Pancreas (tissue), 10 donors: Measurements from ENCODE around the gene PTPRD. TPM values are rescaled to one million over a fixed set of nuclear protein-coding genes. Genes with fewer than 3 reads are reported as not detected.

ENCODE experiments used
- ATAC-seq, 4 donors: fragments of 200-7000 bp; cut with Tn5 transposase; one replicate each; pipeline versions ENCODE4 v1.8.0 to v1.9.1; 2020; ENCODE audit warnings: mild to moderate bottlenecking in 4 of 4, moderate library complexity in 4 of 4
- DNase-seq, 6 donors: peaks; one replicate each; pipeline ENCODE4 v3.0.0-alpha.2; 2020
- FAIRE-seq: peaks from 2 replicates; lab custom pipeline; 2012; peaks lifted over from hg19 to GRCh38; lab: Jason Lieb, UNC
- H3K27ac ChIP-seq, 4 donors: fragments of 200-600 bp; sonication (generic); 1 replicate in 3 of 4; 2 replicates in 1 of 4; pipeline versions ENCODE4 v1.5.0 to v1.8.0; 2020
- H3K27me3 ChIP-seq, 4 donors: fragments of 200-600 bp; one replicate each; pipeline ENCODE4 v1.8.0; 2021
- H3K36me3 ChIP-seq, 3 donors: fragments of 200-600 bp; sonication (generic) in 1 of 3; one replicate each; pipeline versions ENCODE4 v1.5.0 to v1.8.0; 2020 to 2021
- H3K4me1 ChIP-seq, 3 donors: fragments of 200-600 bp; one replicate each; pipeline ENCODE4 v1.8.0; 2021
- H3K4me3 ChIP-seq, 4 donors: fragments of 200-600 bp; sonication (generic) in 2 of 4; one replicate each; pipeline versions ENCODE4 v1.5.0 to v1.8.0; 2020 to 2021
- H3K9me3 ChIP-seq, 4 donors: fragments of 200-600 bp; one replicate each; pipeline ENCODE4 v1.8.0; 2021
- WGBS, 2 donors: extraction: QIAGEN DNeasy Blood & Tissue Kit; methylation state at CpG; one replicate each; pipeline ENCODE4 v1.1.7; 2013; 5-methylcytosine and 5-hydroxymethylcytosine counted together
- intact Hi-C, 3 donors: fragments of 100-400 bp; cut with DNase I; formaldehyde crosslinking; loops; one replicate each; pipeline versions ENCODE4 v1.11.1 to v1.14.2; 2022
- polyA plus RNA-seq, 2 donors: library from polyadenylated mRNA; stranded (reverse); fragments of 200-250 nt; gene quantifications; one replicate each; pipeline ENCODE4 v1.2.3, GENCODE V29; 2013
- total RNA-seq, 6 donors: library from RNA; stranded (reverse); fragmentation: NEBNext Ultra II Directional in 4 of 6; extraction: Animal tissue kit (Norgen Biotek cat#: 25700) in 4 of 6; gene quantifications; one replicate each; pipeline versions ENCODE4 v1.2.1 to v1.2.4, GENCODE V29; 2021 to 2023
- TF ChIP-seq, protein P1 (sequence below), 4 donors: fragments of 200-600 bp; sonication (generic) in 3 of 4; IDR thresholded peaks; one replicate each; pipeline versions ENCODE4 v1.5.0 to v1.8.0; 2021; ENCODE audit warnings: antibody characterized with exemption in 4 of 4
- donor health status: healthy with polysubstance abuse.
- donor health status: DM: no; HTN: no; CAD: no; lungs with moderate emphysema.
- donor health status: DM: no; HTN: no; CAD: no.
- donor health status: control.
- donor health status: control.
- donor health status: Bipolar disorder and iron deficiency.
- donor health status: DM: yes; HTN: yes; CAD: no.
- donor health status: DM: no; HTN: no; CAD: no.
- donor health status: DM: no; HTN: no; CAD: no.
- donor health status: DM: yes; HTN: yes; CAD: no.

PTPRD gene
- total RNA-seq (10 to 100 TPM in 2 of 6 donors, 1 to 10 TPM in 4; 2.3 to 21.7 (median 6.1) TPM), polyA plus RNA-seq (1 to 10 TPM; 2.1 to 4.3 TPM)

DNA sequence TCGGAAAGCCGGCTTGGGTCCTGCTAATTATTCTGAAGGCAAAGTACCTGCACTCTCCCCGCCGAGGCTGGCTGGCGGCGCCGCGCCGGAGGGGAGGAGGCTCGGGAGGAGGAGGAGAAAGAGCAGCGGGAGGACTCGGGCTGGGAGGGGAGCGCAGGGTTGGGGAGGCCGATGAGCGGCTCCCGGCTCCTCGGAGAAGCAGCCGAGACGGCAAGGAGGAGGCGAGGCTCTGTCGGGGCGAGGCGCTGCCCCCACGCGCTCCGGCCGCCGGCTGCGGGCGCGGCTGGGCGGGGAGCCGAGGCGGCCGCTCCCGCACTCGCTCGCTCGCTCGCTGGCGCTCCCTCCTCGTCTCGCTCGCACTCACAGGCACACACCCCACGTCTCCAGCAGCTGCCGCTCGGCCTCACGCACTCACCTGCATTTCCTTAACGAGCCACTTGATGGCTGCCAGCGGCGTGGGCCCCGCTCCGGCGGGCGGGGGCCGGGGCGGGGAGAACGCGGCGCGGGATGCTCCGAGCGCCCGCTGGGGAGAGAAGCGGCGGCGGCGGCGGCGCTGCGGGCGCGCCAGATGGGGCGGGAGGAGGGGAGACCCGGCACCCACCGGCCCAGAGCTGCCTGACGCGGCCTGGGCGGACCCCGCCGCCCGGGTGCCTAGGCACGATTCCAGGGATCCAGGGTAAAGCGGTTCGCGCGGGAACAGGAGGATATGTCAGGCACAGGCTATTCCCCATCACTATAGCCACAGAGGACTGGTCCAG lies at the start of gene PTPRD:
TSS of gene PTPRD (minus strand) at position 362 of the 758 bp plus-strand sequence.
- Histone ChIP-seq H3K36me3 (no peaks in the 10 kb centered on the region), H3K9me3 (no peaks in the 10 kb centered on the region), H3K4me3 (peak within 1 kb of the TSS; percentile 29 to 53 (median 36)), H3K27ac (no peak within 1 kb of the TSS), H3K27me3 (peaks cover 0 to 22% (median 0%) of the 10 kb centered on the region in 4 donors), H3K4me1 (peaks cover 0 to 3% (median 0%) of the 10 kb centered on the region in 3 donors)
- ATAC-seq = peak; percentile 83 to 96 (median 90)
- peak; percentile 54 to 80 (median 67) for DNase-seq
- WGBS, 2 donors = 1% methylated on average over 70 to 87 of the region's 87 CpGs
- no peak for FAIRE-seq
- TF ChIP-seq, protein P1, sequence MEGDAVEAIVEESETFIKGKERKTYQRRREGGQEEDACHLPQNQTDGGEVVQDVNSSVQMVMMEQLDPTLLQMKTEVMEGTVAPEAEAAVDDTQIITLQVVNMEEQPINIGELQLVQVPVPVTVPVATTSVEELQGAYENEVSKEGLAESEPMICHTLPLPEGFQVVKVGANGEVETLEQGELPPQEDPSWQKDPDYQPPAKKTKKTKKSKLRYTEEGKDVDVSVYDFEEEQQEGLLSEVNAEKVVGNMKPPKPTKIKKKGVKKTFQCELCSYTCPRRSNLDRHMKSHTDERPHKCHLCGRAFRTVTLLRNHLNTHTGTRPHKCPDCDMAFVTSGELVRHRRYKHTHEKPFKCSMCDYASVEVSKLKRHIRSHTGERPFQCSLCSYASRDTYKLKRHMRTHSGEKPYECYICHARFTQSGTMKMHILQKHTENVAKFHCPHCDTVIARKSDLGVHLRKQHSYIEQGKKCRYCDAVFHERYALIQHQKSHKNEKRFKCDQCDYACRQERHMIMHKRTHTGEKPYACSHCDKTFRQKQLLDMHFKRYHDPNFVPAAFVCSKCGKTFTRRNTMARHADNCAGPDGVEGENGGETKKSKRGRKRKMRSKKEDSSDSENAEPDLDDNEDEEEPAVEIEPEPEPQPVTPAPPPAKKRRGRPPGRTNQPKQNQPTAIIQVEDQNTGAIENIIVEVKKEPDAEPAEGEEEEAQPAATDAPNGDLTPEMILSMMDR (IDR thresholded peaks at IDR 0.05) = peak in 2 of 4 donors; percentile 11 to 13
- intact Hi-C loops = no loop called here

- H3K36me3 ChIP-seq = no peaks in the 10 kb centered on the region
- H3K4me3 ChIP-seq = no peak overlapping the region
- TF ChIP-seq, protein P1 (IDR thresholded peaks at IDR 0.05) = no peak
- no peaks in the 10 kb centered on the region for H3K9me3 ChIP-seq
- intact Hi-C loops = no loop called here
- no peak overlapping the region for H3K27ac ChIP-seq
- no peak for DNase-seq
- no peaks in the 10 kb centered on the region for H3K27me3 ChIP-seq
- no peak for FAIRE-seq
- H3K4me1 ChIP-seq = no peaks in the 10 kb centered on the region
- ATAC-seq = no peak
- WGBS, 2 donors = 32 to 45% methylated on average over 2 of the region's 2 CpGs
These were observed 49.2 kb upstream of the PTPRD start for GRCh38 chr9:10661994-10662393.

DNA sequence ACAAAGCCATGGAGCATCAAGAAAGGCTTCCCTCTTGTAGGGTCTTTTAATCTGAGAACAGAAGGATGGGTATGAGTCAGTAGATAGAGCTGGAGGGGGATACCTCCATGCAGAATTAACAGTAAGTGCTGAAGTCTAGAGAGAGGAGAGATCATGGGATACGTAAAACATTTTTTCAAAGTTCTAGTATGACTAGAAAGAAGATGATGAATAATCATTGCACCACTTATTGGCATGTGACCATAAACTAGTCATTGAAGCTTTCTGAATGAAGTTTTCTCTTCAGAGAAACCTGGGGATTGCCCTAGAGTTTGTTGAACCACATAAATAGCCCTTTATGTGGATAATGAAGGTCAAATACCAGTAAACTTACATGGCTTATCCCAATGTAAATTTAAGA lies 48.6 kb upstream of the PTPRD start:
- Histone ChIP-seq H3K4me1 (no peaks in the 10 kb centered on the region), H3K27ac (no peak overlapping the region), H3K27me3 (no peaks in the 10 kb centered on the region), H3K36me3 (no peaks in the 10 kb centered on the region), H3K4me3 (no peak overlapping the region), H3K9me3 (no peaks in the 10 kb centered on the region)
- no peak for DNase-seq
- TF ChIP-seq, protein P1 (IDR thresholded peaks at IDR 0.05) = no peak
- ATAC-seq = no peak
- no peak for FAIRE-seq
- intact Hi-C loops = no loop called here
- 70 to 78% methylated on average over 1 of the region's 1 CpG for WGBS, 2 donors

- Histone ChIP-seq H3K27me3 (no peaks in the 10 kb centered on the region), H3K27ac (no peak overlapping the region), H3K36me3 (no peaks in the 10 kb centered on the region), H3K4me3 (no peak overlapping the region), H3K4me1 (no peaks in the 10 kb centered on the region), H3K9me3 (no peaks in the 10 kb centered on the region)
- FAIRE-seq = no peak
- peak in 1 of 6 donors; percentile 17 for DNase-seq
- WGBS, 2 donors = 64 to 75% methylated on average over 2 of the region's 2 CpGs
- no peak for ATAC-seq
- intact Hi-C loops = no loop called here
- TF ChIP-seq, protein P1 (IDR thresholded peaks at IDR 0.05) = no peak
These were observed 38.2 kb upstream of the PTPRD start for GRCh38 chr9:10651012-10651411.

- TF ChIP-seq, protein P1 (IDR thresholded peaks at IDR 0.05) = no peak
- H3K9me3 ChIP-seq = no peaks in the 10 kb centered on the region
- ATAC-seq (no peak), DNase-seq (no peak), FAIRE-seq (no peak)
- 27 to 28% methylated on average over 1 of the region's 1 CpG for WGBS, 2 donors
- no peaks in the 10 kb centered on the region for H3K4me1 ChIP-seq
- H3K36me3 ChIP-seq = no peaks in the 10 kb centered on the region
- H3K27me3 ChIP-seq = no peaks in the 10 kb centered on the region
- no peak overlapping the region for H3K27ac ChIP-seq
- intact Hi-C loops = no loop called here
- no peak overlapping the region for H3K4me3 ChIP-seq
These were observed 36.3 kb upstream of the PTPRD start for GRCh38 chr9:10649076-10649475.
